GM19452 (cell line): ENCODE data around the gene MYO1D.

ENCODE experiments used
- ATAC-seq: cut with Tn5 transposase; IDR thresholded peaks from one replicate; pipeline ENCODE4 v1.9.1; 2021; ENCODE audit not compliant: unreplicated experiment

Gene MYO1D

DNA sequence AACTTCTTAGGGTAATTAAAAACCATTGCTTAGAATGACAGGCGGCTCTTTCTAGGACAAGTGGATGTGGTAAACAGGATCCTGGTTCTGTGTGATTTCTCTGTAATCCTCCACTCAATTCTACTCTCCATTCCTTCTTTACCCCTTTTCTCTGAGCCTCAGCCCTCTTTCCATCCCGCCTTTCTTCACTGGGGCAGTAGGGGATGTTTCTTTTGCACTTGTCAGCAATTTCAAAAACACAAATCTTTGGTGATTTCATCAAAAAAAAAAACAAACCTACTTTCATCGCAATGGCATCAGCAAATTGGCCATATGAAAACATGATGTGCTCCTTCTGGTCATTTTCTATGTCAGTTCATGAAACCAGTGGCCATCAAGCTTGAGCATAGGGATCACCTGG is 285.5 kb downstream of the MYO1D start:
- ATAC-seq: no peak

DNA sequence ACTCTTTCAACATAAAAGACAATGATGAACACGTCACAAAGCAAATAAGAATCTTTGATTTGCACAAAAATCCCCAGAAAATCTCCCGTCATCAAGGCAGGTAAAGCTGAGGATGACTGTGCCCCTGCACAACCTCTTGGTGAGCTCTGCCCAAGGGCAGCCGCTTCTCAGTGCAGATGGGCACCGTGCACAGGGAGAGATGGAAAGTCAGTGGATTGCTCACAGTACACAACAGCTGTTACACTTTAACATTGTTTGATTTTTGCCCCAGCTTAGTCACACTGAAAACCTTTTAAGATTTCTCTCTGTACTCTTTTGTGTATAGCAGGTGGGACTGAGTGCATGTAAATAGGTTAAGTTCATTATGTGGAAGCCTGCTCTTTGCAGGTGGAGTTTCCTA is 285.9 kb downstream of the MYO1D start:
- no peak for ATAC-seq

- ATAC-seq: no peak
Measured at GRCh38 chr17:32588982-32589381, 287.9 kb downstream of the MYO1D start.

- no peak for ATAC-seq
Measured at GRCh38 chr17:32588135-32588534, 288.8 kb downstream of the MYO1D start.

DNA sequence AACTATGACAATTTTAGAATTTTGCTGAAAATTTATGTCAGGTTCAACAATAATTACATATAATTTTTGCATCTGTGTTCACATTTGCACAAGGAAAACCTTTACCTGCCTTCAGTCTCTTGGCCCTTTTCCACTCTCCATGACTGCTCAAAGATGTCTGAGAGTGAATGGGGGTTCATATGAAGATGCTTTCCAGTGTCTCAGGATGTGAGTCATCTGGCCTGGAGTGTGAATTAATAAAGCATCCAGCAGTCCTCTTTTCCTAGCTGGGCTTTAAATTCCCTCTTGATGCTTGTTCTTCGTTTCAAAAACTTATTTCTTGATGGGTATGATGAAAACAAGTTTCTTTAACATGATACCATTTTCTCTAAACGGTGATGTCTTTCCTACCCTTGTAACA is 290.3 kb downstream of the MYO1D start:
- no peak for ATAC-seq

DNA sequence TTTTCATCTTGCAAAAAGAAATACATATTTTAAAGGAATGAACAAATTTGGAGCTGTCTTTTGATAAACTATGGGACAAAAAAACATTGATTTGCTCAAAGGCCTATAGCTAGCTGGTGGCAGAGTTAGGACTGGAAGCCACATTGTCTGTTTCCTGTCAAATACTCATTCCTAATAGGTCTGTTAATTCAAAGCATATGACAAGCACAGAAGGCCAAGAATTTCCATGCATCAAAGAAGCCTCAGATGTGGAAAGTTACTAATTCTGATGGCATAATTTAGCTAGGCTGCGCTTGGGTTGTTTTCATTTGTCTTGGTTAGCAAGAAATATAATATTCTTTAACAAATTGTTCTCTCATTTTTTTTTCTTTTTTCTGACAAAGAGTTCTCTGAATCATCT is 292.1 kb downstream of the MYO1D start:
- no peak for ATAC-seq

DNA sequence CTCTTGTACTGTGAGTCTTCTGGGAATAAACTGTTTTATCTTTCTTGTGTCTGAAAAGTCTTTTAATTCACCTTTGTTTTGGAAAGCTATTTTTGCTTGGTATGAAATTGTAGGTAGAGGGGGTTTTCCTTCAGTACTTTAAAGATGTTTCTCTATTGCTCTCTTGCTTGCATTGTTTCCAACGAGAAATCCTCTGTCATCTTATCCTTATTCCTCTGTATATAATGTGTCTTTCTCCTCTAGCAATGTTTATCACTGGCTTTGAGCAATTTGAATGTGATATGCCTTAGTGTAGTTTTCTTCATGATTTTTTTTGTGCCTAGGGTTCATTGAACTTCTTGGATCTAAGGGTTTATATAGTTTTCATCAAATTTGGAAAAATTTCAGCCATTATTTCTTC is 293.9 kb downstream of the MYO1D start:
- ATAC-seq: no peak

DNA sequence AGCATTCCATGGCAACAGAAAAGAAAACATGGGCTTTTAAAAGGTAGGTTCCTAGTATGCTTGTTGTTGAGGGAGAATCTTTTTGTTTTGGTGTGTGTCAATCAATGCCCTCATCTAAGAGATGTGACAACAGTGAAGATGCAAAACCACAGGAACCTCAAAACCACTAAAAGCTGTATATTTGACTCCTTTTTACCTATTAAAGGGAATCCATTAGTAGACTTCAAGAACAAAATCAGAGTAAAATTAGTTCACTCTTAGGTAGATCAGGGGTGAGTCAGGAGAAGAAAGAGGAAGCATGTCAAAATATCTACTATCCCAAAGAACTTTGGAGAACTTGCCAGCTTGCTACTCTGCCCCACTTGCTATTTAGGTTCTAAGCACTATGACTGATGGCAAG is 301.1 kb downstream of the MYO1D start:
- no peak for ATAC-seq

DNA sequence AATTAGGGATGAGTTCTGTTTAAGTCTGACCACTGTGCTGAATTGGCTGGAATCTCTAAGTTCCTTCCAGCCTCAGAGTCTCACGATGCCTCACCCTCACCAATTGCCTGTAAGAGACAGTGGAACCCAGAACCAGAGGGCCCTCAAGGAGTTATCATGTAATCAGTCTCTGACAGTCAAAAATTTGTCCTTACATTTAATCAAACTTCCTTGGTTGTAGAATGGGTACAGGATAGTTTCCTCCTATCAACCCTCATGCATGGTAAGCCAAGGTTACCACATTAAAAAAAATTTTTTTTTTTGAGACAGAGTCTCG is 306.9 kb downstream of the MYO1D start:
- ATAC-seq: no peak

GRCh38 chr17:32569171-32570080 is 307.5 kb downstream of the MYO1D start:
- no peak for ATAC-seq

GRCh38 chr17:32568705-32569104 is 308.2 kb downstream of the MYO1D start:
- ATAC-seq: no peak

- no peak for ATAC-seq
Measured at GRCh38 chr17:32567511-32567910, 309.4 kb downstream of the MYO1D start.

DNA sequence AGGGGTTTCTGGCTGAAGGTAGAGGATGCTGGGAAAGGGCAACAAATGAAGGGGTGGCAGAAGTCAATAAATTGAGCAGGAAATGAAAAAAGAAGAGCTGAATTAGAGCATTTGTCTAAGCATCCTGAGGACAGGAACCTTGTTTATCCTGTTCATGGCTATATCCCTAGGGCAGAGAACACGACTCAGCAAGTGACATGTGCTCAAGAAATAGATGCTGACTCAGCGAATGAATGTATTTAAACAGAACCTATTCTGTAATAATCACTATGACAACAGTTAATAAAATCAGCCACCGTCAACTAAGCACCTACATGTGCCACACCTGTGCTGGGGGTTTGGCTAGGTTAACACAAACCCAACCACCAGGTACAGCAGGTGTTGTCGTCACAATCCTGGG is 309.8 kb downstream of the MYO1D start:
- no peak for ATAC-seq

GRCh38 chr17:32566303-32566702 is 310.6 kb downstream of the MYO1D start:
- no peak for ATAC-seq

- no peak for ATAC-seq
Measured at GRCh38 chr17:32565401-32565800, 311.5 kb downstream of the MYO1D start.

DNA sequence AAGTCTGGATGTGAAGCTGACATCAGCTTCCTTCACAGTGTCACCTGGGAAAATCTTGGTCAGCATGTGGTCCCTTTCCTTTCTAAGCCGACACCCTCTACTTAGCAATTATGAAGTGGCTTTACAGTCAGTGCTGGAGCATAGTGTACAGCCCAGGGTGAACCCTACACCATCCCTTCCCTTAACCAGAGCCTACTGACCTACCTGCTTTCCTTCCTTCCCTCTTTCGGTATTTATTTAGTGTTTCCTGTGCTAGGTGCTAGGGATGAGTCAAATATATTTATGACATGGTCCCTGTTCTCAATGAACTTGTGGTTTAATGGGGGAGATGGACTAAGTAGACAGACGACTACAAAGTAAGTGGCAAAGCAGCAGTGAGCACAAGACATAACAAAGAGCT is 312.6 kb downstream of the MYO1D start:
- ATAC-seq: no peak

- no peak for ATAC-seq
Measured at GRCh38 chr17:32563583-32563982, 313.3 kb downstream of the MYO1D start.

DNA sequence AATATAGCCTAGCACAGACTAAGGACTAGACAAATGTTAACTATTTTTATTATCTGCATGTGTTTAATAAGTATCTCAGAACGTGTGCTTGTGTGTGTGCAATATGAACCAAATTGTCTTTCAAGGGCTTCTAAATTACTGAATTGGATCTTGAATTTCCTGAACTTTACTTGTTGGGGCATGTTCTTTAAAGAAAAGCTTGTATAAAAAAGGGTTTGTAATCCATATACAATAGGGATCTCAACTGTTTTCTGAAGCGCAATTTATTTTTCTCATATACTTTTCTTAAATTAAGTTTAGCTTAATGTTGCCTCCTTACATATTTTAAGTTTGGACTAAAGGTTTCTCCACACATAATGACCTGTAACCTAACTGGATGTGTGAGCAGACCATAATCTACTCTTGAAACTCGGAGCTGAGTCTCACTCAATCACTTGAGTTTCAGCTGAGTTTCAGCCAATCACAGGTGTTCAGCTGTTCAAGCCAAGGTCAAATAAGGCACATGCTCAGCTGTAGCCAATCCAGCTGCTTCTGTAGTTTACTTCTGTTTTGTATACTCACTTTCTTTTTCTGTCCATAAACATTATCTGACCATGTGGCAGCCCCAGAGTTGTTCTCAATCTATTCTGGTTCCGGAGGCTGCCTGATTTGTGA is 317.8 kb downstream of the MYO1D start:
- peak; percentile 80 for ATAC-seq

DNA sequence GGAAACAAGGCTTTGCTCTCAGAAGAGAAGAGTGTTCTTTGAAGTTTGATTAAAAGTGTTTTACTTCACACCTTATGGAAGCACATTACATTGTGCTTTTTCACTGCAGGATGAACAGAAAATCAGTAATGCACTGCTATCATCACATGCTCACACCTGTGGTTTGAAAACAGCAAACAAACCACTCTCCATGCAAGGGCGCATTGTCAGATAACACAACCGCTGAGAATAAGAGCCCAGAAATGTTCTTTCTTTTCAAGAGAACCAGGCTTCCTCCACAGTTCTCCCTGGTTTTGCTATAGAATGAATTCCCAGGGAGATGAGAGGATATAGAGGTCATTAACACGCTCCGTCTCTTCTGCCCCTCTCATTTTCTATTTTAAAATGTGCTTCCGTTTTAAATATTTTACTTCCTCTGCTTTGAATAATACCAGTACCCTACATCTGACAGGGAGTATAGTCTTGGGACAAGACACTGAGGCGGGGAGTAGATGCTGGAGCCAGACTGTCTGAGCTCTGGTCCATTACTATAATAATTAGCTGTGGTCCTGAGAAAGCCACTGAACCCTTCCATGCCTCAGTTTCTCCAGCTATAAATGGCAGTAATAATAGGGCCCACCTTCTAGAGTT is 318.5 kb downstream of the MYO1D start:
- no peak for ATAC-seq

DNA sequence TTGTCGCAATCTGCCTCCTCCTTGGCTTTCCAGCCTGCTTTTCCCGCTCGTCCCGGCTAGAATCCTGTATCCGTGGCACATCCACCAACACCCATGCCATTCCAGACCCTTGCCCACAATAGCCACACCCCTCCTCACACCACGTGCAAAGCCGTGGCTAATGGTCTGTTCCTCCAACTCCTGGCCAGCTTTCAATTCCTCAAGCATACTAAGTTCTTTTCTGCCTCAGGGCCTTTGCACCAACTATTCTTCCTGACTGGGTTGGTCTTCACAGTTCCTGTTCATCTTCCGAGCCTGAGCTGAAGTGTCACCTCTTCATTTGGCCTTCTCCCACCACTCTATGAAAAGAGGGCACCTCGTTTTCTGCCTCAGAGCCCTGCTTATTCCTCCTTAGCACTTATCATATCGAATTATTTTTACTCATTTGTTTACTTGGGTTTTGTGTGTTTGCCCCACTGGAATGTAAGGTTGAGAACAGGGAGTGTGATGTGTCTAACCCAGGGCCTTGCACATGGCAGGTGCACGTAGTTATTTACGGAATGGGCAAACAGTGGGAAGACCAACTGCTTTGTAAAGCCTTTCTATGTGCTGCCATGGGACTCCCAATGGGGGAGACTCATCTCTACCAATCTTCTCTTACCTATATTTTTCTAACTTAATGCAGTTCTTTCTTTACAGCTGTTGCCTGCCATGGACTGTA is 321.2 kb downstream of the MYO1D start:
- ATAC-seq: no peak

- no peak for ATAC-seq
Measured at GRCh38 chr17:32553168-32553567, 323.8 kb downstream of the MYO1D start.

- ATAC-seq: no peak
Measured at GRCh38 chr17:32552280-32552679, 324.6 kb downstream of the MYO1D start.
